Keratinocyte (primary cell): ENCODE measurements around the gene NAT16.

ENCODE experiments used
- EZH2 ChIP-seq: IDR thresholded peaks from one replicate; pipeline ENCODE4 v1.6.1; 2012; ENCODE audit warnings: inconsistent platforms, mild to moderate bottlenecking, low read length, moderate library complexity
- TF ChIP-seq, protein P1 (sequence below), 3 experiments: IDR thresholded peaks in 1 of 3; conservative IDR thresholded peaks in 1 of 3; optimal IDR thresholded peaks in 1 of 3; 2 replicates in 2 of 3; 3 replicates in 1 of 3; pipeline versions ENCODE3 to v1.5.1; 2011; ENCODE audit warnings: low read length in 3 of 3, mild to moderate bottlenecking in 3 of 3, moderate library complexity in 2 of 3, control low read depth in 1 of 3, inconsistent platforms in 1 of 3; ENCODE audit not compliant: insufficient read depth in 2 of 3; ENCODE audit errors: extremely low read depth in 1 of 3

DNA sequence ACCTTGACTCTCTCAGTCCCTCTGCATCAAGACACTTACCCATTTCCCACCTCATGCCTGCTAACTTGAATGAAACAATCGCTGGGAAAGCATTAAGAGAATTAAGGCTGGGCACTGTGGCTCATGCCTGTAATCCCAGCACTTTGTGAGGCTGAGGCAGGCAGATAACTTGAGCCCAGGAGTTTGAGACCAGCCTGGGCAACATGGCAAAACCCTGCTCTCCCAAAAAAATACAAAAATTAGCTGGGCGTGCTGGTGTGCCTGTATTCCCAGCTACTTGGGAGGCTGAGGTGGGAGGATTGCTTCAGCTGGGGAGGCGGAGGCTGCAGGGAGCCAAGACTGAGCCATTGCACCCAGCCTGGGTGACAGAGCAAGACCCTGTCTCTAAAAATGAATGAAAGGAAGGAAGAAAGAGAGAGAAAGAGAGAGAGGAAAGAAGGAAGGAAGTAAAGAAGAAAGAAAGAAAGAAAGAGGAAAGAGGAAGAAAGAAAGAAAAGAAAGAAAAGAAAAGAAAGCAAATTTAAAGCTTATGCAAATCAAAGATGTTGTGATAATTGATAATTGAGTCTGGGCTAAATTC, 52.5 kb downstream of the NAT16 start:
- TF ChIP-seq, protein P1, sequence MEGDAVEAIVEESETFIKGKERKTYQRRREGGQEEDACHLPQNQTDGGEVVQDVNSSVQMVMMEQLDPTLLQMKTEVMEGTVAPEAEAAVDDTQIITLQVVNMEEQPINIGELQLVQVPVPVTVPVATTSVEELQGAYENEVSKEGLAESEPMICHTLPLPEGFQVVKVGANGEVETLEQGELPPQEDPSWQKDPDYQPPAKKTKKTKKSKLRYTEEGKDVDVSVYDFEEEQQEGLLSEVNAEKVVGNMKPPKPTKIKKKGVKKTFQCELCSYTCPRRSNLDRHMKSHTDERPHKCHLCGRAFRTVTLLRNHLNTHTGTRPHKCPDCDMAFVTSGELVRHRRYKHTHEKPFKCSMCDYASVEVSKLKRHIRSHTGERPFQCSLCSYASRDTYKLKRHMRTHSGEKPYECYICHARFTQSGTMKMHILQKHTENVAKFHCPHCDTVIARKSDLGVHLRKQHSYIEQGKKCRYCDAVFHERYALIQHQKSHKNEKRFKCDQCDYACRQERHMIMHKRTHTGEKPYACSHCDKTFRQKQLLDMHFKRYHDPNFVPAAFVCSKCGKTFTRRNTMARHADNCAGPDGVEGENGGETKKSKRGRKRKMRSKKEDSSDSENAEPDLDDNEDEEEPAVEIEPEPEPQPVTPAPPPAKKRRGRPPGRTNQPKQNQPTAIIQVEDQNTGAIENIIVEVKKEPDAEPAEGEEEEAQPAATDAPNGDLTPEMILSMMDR (optimal IDR thresholded peaks at IDR 0.05 in 1 of 3, IDR thresholded peaks at IDR 0.05 in 1 of 3, conservative IDR thresholded peaks at IDR 0.05 in 1 of 3; ENCODE audit: extremely low read depth in 1 of 3, insufficient read depth in 2 of 3, low read length in 3 of 3) = no peak
- no peak for TF ChIP-seq EZH2
